Uterus (tissue), 4 donors: ENCODE data around the gene PODN. TPM values are rescaled to one million over a fixed set of nuclear protein-coding genes. Genes with fewer than 3 reads are reported as not detected.

ENCODE experiments used
- DNase-seq, 2 donors: peaks; one replicate each; pipeline ENCODE4 v3.0.0-alpha.2; 2019 to 2020
- H3K27ac ChIP-seq, 2 donors: fragments of 200-600 bp; sonication (generic); 1 replicate in 1 of 2; 2 replicates in 1 of 2; pipeline ENCODE4 v1.5.1; 2016 to 2018
- H3K27me3 ChIP-seq, 2 donors: fragments of 200-600 bp; sonication (generic); one replicate each; pipeline ENCODE4 v1.5.1; 2018 to 2019; ENCODE audit warnings: control low read depth in 1 of 2
- H3K36me3 ChIP-seq, 2 donors: fragments of 200-600 bp; sonication (generic); one replicate each; pipeline ENCODE4 v1.5.1; 2019; ENCODE audit warnings: control low read depth in 1 of 2
- H3K4me1 ChIP-seq, 2 donors: fragments of 200-600 bp; sonication (generic); one replicate each; pipeline ENCODE4 v1.5.1; 2018 to 2019; ENCODE audit warnings: control low read depth in 1 of 2
- H3K4me3 ChIP-seq, 2 donors: fragments of 200-600 bp; sonication (generic); 1 replicate in 1 of 2; 2 replicates in 1 of 2; pipeline ENCODE4 v1.5.1; 2018 to 2019; ENCODE audit warnings: mild to moderate bottlenecking in 1 of 2
- H3K9me3 ChIP-seq, 2 donors: fragments of 200-600 bp; sonication (generic); one replicate each; pipeline ENCODE4 v1.5.1; 2019; ENCODE audit warnings: control low read depth in 1 of 2
- CTCF ChIP-seq, 4 experiments: fragments of 200-600 bp in 2 of 4; fragments of 450-650 bp in 2 of 4; sonication (generic) in 2 of 4; IDR thresholded peaks; one replicate each; pipeline ENCODE4 v1.5.1; 2016 to 2019; ENCODE audit warnings: antibody characterized with exemption in 4 of 4, mild to moderate bottlenecking in 2 of 4, moderate library complexity in 1 of 4
- POLR2A ChIP-seq, 2 donors: fragments of 450-650 bp; IDR thresholded peaks; one replicate each; pipeline ENCODE4 v1.6.1; 2016; ENCODE audit warnings: antibody characterized with exemption in 2 of 2, mild to moderate bottlenecking in 1 of 2, moderate library complexity in 1 of 2
- intact Hi-C: fragments of 100-400 bp; cut with DNase I; formaldehyde crosslinking; loops from one replicate; pipeline ENCODE4 v1.15.1; 2023; ENCODE audit warnings: low total_unique reads
- total RNA-seq, 4 donors: library from RNA; depleted of rRNA in 3 of 4; stranded (reverse); fragments of >200 nt in 3 of 4; gene quantifications; one replicate each; pipeline versions ENCODE4 v1.1.0 to v1.2.4, GENCODE V29; 2014 to 2023
- donor health status: DM: yes; HTN: yes; CAD: no.

The PODN gene
- total RNA-seq, 4 donors from 2014 or later, result 20.9 to 100 (median 71.8) TPM

- no peaks in the 10 kb centered on the region for H3K4me1 ChIP-seq
- no peak overlapping the region for H3K27ac ChIP-seq
- no peaks in the 10 kb centered on the region for H3K36me3 ChIP-seq
- no peak for TF ChIP-seq POLR2A (IDR thresholded peaks at IDR 0.05)
- TF ChIP-seq CTCF (IDR thresholded peaks at IDR 0.05), result no peak
- no peak for DNase-seq
- no peak overlapping the region for H3K4me3 ChIP-seq
- H3K9me3 ChIP-seq, result no peaks in the 10 kb centered on the region
- H3K27me3 ChIP-seq, result no peaks in the 10 kb centered on the region
- intact Hi-C loops, result no loop called here
These were observed 26.7 kb downstream of the PODN start for GRCh38 chr1:53088616-53089300.

GRCh38 chr1:53089478-53090226, 27.6 kb downstream of the PODN start:
- Histone ChIP-seq H3K4me1 (no peaks in the 10 kb centered on the region), H3K9me3 (no peaks in the 10 kb centered on the region), H3K4me3 (no peak overlapping the region), H3K27me3 (no peaks in the 10 kb centered on the region), H3K36me3 (no peaks in the 10 kb centered on the region), H3K27ac (no peak overlapping the region)
- intact Hi-C loops, result no loop called here
- DNase-seq, result no peak
- TF ChIP-seq CTCF (IDR thresholded peaks at IDR 0.05) (no peak), POLR2A (IDR thresholded peaks at IDR 0.05) (no peak)

GRCh38 chr1:53090227-53091147, 28.5 kb downstream of the PODN start:
- Histone ChIP-seq H3K36me3 (no peaks in the 10 kb centered on the region), H3K4me3 (no peak overlapping the region), H3K27me3 (no peaks in the 10 kb centered on the region), H3K9me3 (no peaks in the 10 kb centered on the region), H3K4me1 (no peaks in the 10 kb centered on the region), H3K27ac (no peak overlapping the region)
- TF ChIP-seq POLR2A (IDR thresholded peaks at IDR 0.05), result no peak
- TF ChIP-seq CTCF (IDR thresholded peaks at IDR 0.05), result no peak
- DNase-seq, result no peak
- intact Hi-C loops, result no loop called here

- H3K36me3 ChIP-seq, result no peaks in the 10 kb centered on the region
- no peak for DNase-seq
- no peaks in the 10 kb centered on the region for H3K4me1 ChIP-seq
- no peaks in the 10 kb centered on the region for H3K27me3 ChIP-seq
- no peaks in the 10 kb centered on the region for H3K9me3 ChIP-seq
- intact Hi-C loops, result no loop called here
- H3K27ac ChIP-seq, result no peak overlapping the region
- H3K4me3 ChIP-seq, result no peak overlapping the region
- TF ChIP-seq CTCF (IDR thresholded peaks at IDR 0.05) (no peak), POLR2A (IDR thresholded peaks at IDR 0.05) (no peak)
These were observed 30.0 kb downstream of the PODN start for GRCh38 chr1:53091841-53092645.
